GM13977 (cell line): ENCODE data around the gene PNMA6F.
"Not testable (repeated sequence)": the region's sequence is repeated elsewhere in the genome, so short reads cannot be mapped to it uniquely, and the experiment has no call there.

Source experiments
- DNase-seq: peaks from one replicate; pipeline ENCODE4 v3.0.0; 2012; ENCODE audit warnings: low spot score
- CTCF ChIP-seq: IDR thresholded peaks from 2 replicates; pipeline ENCODE4 v1.5.1; 2012; ENCODE audit warnings: mild to moderate bottlenecking, control low read depth; ENCODE audit not compliant: insufficient read depth; ENCODE audit errors: extremely low read depth, missing control alignments
- in situ Hi-C: fragments of 300-500 bp; cut with MboI; formaldehyde crosslinking; loops from one replicate; pipeline ENCODE4 v1.12.0; 2022; ENCODE audit warnings: low sequenced_read_pairs, low pct_unique_long_range_greater_than_20kb, mixed read lengths, inconsistent platforms; ENCODE audit not compliant: unreplicated experiment

Gene PNMA6F

GRCh38 chrX:153327561-153327960, 6.0 kb upstream of the PNMA6F start:
- in situ Hi-C loops = no loop called here
- no peak for DNase-seq
- no peak for TF ChIP-seq CTCF

- TF ChIP-seq CTCF = no peak
- DNase-seq = no peak
- in situ Hi-C loops = no loop called here
These were observed 897 bp downstream of the PNMA6F start for GRCh38 chrX:153320555-153321184.

- DNase-seq, in situ Hi-C loops: not testable (repeated sequence)
These were observed 1.5 kb downstream of the PNMA6F start for GRCh38 chrX:153320047-153320443.

GRCh38 chrX:153319295-153320046, 2.1 kb downstream of the PNMA6F start:
- no peak for TF ChIP-seq CTCF
- no peak for DNase-seq
- in situ Hi-C loops = no loop called here

- no peak for DNase-seq
- in situ Hi-C loops = no loop called here
- no peak for TF ChIP-seq CTCF
These were observed 2.8 kb downstream of the PNMA6F start for GRCh38 chrX:153318811-153319210.

GRCh38 chrX:153317996-153318722, 3.4 kb downstream of the PNMA6F start:
- TF ChIP-seq CTCF = no peak
- DNase-seq = no peak
- in situ Hi-C loops = no loop called here

- no peak for TF ChIP-seq CTCF
- in situ Hi-C loops = no loop called here
- no peak for DNase-seq
These were observed 4.3 kb downstream of the PNMA6F start for GRCh38 chrX:153317306-153317705.
